DND-41 (cell line): ENCODE measurements around the gene MIEF2.

Experiments
- CTCF ChIP-seq: IDR thresholded peaks from 2 replicates; pipeline ENCODE4 v1.5.1; 2012; ENCODE audit warnings: borderline replicate concordance, low read length, moderate library complexity, mild to moderate bottlenecking; ENCODE audit not compliant: poor library complexity, severe bottlenecking; ENCODE audit errors: extremely low read depth
- EZH2 ChIP-seq: IDR thresholded peaks from 3 replicates; pipeline ENCODE4 v1.6.1; 2012; ENCODE audit warnings: borderline replicate concordance, low read depth, mild to moderate bottlenecking, moderate library complexity, low read length, inconsistent platforms; ENCODE audit not compliant: severe bottlenecking

GRCh38 chr17:18309202-18309601 lies 48.7 kb downstream of the MIEF2 start:
- no peak for TF ChIP-seq EZH2
- no peak for TF ChIP-seq CTCF
